ENCODE data around the gene CRYBA2. TPM values are rescaled to one million over a fixed set of nuclear protein-coding genes. Genes with fewer than 3 reads are reported as not detected.

Gene CRYBA2, protein sequence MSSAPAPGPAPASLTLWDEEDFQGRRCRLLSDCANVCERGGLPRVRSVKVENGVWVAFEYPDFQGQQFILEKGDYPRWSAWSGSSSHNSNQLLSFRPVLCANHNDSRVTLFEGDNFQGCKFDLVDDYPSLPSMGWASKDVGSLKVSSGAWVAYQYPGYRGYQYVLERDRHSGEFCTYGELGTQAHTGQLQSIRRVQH
- total RNA-seq (2021; ENCODE audit: unreplicated experiment) (not detected), Bru-seq, nascent RNA (percentile 19 among the genes with signal in this experiment), BruChase-seq, experiment 1, labeled RNA remaining after a 2-hour chase (not detected), BruChase-seq, experiment 2, labeled RNA remaining after a 6-hour chase (not detected)
- polyA plus RNA-seq (2012; ENCODE audit: insufficient read length) = not detected
- long read RNA-seq = 0 reads

DNA sequence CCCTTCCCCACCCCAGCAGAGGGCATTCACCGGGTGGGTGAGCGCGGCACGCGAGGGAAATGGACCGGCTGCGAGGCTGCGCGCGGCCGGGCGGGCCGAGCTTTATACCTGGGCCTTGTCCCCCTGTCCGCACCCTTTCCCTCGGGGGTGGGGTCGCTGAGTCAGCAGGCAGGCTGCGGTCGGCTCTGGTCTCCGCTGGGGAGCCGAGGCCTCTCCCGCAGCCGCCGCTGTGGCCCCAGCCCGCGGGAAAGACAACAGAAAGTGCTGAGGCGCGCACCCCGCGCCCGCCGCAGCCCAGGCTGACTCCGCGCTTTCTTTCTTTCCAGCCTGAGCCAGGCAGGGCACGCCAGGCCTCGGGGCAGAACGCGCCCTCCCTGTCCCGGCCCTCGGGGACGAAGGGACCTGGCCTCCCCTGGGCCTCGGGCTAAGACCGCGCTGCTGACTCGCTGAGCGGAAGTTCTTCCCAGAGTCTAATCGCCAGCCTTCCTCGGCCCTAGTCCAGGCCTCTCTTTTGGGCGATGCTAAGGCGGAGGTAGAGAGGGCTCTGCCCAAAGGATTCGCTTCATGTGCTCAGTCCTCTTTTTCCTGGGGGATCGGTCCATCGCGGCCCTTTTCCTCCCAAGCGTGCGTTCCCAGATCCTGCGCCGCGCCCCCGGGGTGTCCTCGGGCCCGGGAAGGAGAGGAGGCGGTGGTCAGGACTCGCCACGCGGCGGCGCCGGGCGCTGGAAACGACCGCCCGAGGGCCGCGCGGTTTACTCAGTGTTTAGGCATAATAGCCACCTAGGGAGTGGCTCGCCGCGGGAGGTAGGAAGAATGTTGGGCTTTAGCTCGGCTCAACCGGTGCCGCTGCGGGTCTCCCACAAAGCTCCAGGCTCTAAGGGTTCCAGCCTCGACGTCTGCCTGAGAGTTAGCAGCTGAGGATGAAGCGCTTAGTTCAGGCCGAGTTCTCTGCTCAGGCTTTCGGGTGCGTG, at the start of gene CRYBA2:
CRYBA2 (minus strand) TSS at position 78 of the 971 bp plus-strand sequence. CDS start 246 bp downstream, outside the sequence.
- TF ChIP-seq TCF7L2 (IDR thresholded peaks at IDR 0.05; ENCODE audit: low read depth, low read length) (no peak), POLR2AphosphoS5 (IDR thresholded peaks at IDR 0.05; ENCODE audit: low read depth, low read length) (no peak), SIN3A (IDR thresholded peaks at IDR 0.05; ENCODE audit: borderline replicate concordance, insufficient read depth, low read depth, low read length) (no peak)
- TF ChIP-seq, protein P1, sequence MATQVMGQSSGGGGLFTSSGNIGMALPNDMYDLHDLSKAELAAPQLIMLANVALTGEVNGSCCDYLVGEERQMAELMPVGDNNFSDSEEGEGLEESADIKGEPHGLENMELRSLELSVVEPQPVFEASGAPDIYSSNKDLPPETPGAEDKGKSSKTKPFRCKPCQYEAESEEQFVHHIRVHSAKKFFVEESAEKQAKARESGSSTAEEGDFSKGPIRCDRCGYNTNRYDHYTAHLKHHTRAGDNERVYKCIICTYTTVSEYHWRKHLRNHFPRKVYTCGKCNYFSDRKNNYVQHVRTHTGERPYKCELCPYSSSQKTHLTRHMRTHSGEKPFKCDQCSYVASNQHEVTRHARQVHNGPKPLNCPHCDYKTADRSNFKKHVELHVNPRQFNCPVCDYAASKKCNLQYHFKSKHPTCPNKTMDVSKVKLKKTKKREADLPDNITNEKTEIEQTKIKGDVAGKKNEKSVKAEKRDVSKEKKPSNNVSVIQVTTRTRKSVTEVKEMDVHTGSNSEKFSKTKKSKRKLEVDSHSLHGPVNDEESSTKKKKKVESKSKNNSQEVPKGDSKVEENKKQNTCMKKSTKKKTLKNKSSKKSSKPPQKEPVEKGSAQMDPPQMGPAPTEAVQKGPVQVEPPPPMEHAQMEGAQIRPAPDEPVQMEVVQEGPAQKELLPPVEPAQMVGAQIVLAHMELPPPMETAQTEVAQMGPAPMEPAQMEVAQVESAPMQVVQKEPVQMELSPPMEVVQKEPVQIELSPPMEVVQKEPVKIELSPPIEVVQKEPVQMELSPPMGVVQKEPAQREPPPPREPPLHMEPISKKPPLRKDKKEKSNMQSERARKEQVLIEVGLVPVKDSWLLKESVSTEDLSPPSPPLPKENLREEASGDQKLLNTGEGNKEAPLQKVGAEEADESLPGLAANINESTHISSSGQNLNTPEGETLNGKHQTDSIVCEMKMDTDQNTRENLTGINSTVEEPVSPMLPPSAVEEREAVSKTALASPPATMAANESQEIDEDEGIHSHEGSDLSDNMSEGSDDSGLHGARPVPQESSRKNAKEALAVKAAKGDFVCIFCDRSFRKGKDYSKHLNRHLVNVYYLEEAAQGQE (IDR thresholded peaks at IDR 0.05; ENCODE audit: insufficient read depth in 1 of 2, low read depth in 2 of 2, low read length in 1 of 2) = no peak
- TF ChIP-seq, protein P2, sequence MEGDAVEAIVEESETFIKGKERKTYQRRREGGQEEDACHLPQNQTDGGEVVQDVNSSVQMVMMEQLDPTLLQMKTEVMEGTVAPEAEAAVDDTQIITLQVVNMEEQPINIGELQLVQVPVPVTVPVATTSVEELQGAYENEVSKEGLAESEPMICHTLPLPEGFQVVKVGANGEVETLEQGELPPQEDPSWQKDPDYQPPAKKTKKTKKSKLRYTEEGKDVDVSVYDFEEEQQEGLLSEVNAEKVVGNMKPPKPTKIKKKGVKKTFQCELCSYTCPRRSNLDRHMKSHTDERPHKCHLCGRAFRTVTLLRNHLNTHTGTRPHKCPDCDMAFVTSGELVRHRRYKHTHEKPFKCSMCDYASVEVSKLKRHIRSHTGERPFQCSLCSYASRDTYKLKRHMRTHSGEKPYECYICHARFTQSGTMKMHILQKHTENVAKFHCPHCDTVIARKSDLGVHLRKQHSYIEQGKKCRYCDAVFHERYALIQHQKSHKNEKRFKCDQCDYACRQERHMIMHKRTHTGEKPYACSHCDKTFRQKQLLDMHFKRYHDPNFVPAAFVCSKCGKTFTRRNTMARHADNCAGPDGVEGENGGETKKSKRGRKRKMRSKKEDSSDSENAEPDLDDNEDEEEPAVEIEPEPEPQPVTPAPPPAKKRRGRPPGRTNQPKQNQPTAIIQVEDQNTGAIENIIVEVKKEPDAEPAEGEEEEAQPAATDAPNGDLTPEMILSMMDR (IDR thresholded peaks at IDR 0.05) = no peak
- Histone ChIP-seq H3K4me1 (ENCODE audit: control insufficient read depth, insufficient read depth, low read length) (0 out of 2 replicates have a peak, but pooled peaks cover 4% of the 10 kb centered on the region), H3K4me3 (ENCODE audit: low read depth in 2 of 2, low read length in 2 of 2) (no peak within 1 kb of the TSS), H3K9me3 (ENCODE audit: control insufficient read depth, insufficient read depth, low read depth, low read length) (no peaks in the 10 kb centered on the region), H3K36me3 (ENCODE audit: control insufficient read depth, insufficient read depth, low read length) (no peaks in the 10 kb centered on the region), H3K27me3 (ENCODE audit: control insufficient read depth, insufficient read depth, low read length) (peaks cover 2% of the 10 kb centered on the region; the same call in 1 of the 2 replicates), H3K27ac (ENCODE audit: low read length) (no peak within 1 kb of the TSS)
- in situ Hi-C loops (cut with HindIII; ENCODE audit: low pct_unique_long_range_greater_than_20kb, low sequenced_read_pairs) (no loop called here), intact Hi-C loops (cut with micrococcal nuclease; ENCODE audit: unreplicated experiment) (loop anchor here (10.0 kb wide), 1 partner anchor 161 kb away; no protein-coding TSS in a partner anchor)
- ATAC-seq (no peak), DNase-seq (ENCODE audit: low read depth, low spot score) (no peak)
- ChIA-PET POLR2A (no interaction called here), CTCF (interaction anchor here (3.3 kb wide), 1 partner anchor 13 kb away, joined by 20 read pairs; no protein-coding TSS in a partner anchor)
- no TSS peak for BruUV-seq (replicated peaks)

DNA sequence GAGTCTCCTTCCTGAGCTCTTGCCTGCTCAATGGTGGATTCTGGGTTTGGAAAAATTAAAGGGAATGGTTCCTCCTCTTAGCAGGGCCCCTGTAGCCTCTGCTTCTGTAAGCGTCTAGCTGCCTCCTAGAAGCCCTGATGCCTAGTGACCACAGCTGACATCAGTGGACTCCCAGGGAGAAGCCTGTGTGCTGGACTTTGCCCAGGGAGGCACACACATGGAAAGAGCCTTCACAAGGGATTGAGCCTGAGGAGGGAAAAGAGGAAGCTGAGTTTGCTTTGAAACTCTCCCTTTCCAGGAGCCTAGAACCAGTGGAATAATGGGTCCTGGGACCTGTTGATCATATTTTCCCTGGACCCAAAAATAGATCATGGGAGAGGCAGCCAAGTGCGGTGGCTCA, 49.5 kb upstream of the CRYBA2 start:
- in situ Hi-C loops (cut with HindIII; ENCODE audit: low pct_unique_long_range_greater_than_20kb, low sequenced_read_pairs) (no loop called here), intact Hi-C loops (cut with micrococcal nuclease; ENCODE audit: unreplicated experiment) (no loop called here)
- Histone ChIP-seq H3K27me3 (ENCODE audit: control insufficient read depth, insufficient read depth, low read length) (peaks cover 23% of the 10 kb centered on the region), H3K4me1 (ENCODE audit: control insufficient read depth, insufficient read depth, low read length) (no peaks in the 10 kb centered on the region), H3K27ac (ENCODE audit: low read length) (no peak overlapping the region), H3K9me3 (ENCODE audit: control insufficient read depth, insufficient read depth, low read depth, low read length) (no peaks in the 10 kb centered on the region), H3K36me3 (ENCODE audit: control insufficient read depth, insufficient read depth, low read length) (no peaks in the 10 kb centered on the region), H3K4me3 (ENCODE audit: low read depth in 2 of 2, low read length in 2 of 2) (no peak overlapping the region)
- DNase-seq (ENCODE audit: low read depth, low spot score) (no peak), ATAC-seq (no peak)
- CTCF ChIA-PET = interaction anchor here (0.7 to 2.6 kb wide), 2 partner anchors 13 to 172 kb away, joined by 5 to 21 read pairs; no protein-coding TSS in a partner anchor
- BruUV-seq (replicated peaks) = no TSS peak
- TF ChIP-seq TCF7L2 (IDR thresholded peaks at IDR 0.05; ENCODE audit: low read depth, low read length) (no peak), SIN3A (IDR thresholded peaks at IDR 0.05; ENCODE audit: borderline replicate concordance, insufficient read depth, low read depth, low read length) (no peak), POLR2AphosphoS5 (IDR thresholded peaks at IDR 0.05; ENCODE audit: low read depth, low read length) (no peak)
- TF ChIP-seq, protein P2 (IDR thresholded peaks at IDR 0.05) = no peak
- TF ChIP-seq, protein P1 (IDR thresholded peaks at IDR 0.05; ENCODE audit: insufficient read depth in 1 of 2, low read depth in 2 of 2, low read length in 1 of 2) = no peak
- POLR2A ChIA-PET = no interaction called here
